OCI-LY3 (cell line): ENCODE results near the gene SLC9A8.

Experiments used
- EZH2phosphoT487 ChIP-seq: fragments of 200-600 bp; shearing (Covaris generic); IDR thresholded peaks from 2 replicates; pipeline ENCODE4 v1.6.1; 2018; ENCODE audit warnings: antibody characterized with exemption, mixed run types, low read depth
- TF ChIP-seq, protein P1 (sequence below): fragments of 200-600, 300-600 bp; sonication (generic); IDR thresholded peaks from 2 replicates; pipeline ENCODE4 v1.5.1; 2014; ENCODE audit warnings: antibody characterized with exemption, low read length, low read depth

DNA sequence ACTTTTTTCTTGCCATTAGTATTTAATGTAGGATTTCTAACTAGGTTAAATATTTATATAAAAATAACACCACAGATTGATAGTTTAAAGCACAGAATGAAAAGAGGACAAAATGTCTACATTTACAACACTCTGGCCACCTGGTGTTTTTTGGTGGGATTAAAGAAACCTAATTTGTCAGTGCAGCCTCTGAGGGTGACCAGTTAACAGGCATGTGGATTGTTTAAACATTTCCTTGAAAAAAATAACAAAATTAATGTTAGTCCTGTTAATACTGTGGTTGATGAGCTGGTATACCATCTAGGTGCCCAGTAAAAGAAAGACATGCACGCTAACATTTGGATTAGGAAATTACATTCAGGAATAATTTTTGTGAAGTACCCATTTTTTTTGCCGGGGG lies 8.8 kb downstream of the SLC9A8 start:
- TF ChIP-seq, protein P1, sequence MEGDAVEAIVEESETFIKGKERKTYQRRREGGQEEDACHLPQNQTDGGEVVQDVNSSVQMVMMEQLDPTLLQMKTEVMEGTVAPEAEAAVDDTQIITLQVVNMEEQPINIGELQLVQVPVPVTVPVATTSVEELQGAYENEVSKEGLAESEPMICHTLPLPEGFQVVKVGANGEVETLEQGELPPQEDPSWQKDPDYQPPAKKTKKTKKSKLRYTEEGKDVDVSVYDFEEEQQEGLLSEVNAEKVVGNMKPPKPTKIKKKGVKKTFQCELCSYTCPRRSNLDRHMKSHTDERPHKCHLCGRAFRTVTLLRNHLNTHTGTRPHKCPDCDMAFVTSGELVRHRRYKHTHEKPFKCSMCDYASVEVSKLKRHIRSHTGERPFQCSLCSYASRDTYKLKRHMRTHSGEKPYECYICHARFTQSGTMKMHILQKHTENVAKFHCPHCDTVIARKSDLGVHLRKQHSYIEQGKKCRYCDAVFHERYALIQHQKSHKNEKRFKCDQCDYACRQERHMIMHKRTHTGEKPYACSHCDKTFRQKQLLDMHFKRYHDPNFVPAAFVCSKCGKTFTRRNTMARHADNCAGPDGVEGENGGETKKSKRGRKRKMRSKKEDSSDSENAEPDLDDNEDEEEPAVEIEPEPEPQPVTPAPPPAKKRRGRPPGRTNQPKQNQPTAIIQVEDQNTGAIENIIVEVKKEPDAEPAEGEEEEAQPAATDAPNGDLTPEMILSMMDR = no peak
- TF ChIP-seq EZH2phosphoT487 = no peak
